Activated T-helper 1 cell treated with anti-CD3 and anti-CD28 coated beads, Interleukin-12 subunit alpha, Interleukin-12 subunit beta, Interleukin-2, Interleukin-4 antibody, amounts not matched to agents 30 ng/mL and 10 ng/mL and 1 ng/mL, durations not matched to agents 14 hours and 24 hours and 36 hours (primary cell): ENCODE measurements around the gene ATG101. TPM values are rescaled to one million over a fixed set of nuclear protein-coding genes. Genes with fewer than 3 reads are reported as not detected.
A peak's percentile ranks its signal among the peaks of the same experiment; 100 is the strongest.

ENCODE experiments used
- DNase-seq: peaks from one replicate; pipeline ENCODE4 v3.0.0; 2021; ENCODE audit warnings: low spot score
- H3K27ac Mint-ChIP-seq: one replicate; pipeline ENCODE4 v1.8.0; 2021; ENCODE audit warnings: mild to moderate bottlenecking, mixed read lengths
- H3K27me3 Mint-ChIP-seq: one replicate; pipeline ENCODE4 v1.8.0; 2022; ENCODE audit warnings: mild to moderate bottlenecking, moderate library complexity, mixed read lengths; ENCODE audit not compliant: insufficient read depth
- H3K36me3 Mint-ChIP-seq: one replicate; pipeline ENCODE4 v1.8.0; 2021; ENCODE audit warnings: low read depth, mixed read lengths
- H3K4me1 Mint-ChIP-seq: one replicate; pipeline ENCODE4 v1.8.0; 2021; ENCODE audit warnings: low read depth, mixed read lengths
- H3K4me3 Mint-ChIP-seq: one replicate; pipeline ENCODE4 v1.8.0; 2021; ENCODE audit warnings: mild to moderate bottlenecking, moderate library complexity, mixed read lengths
- H3K9me3 Mint-ChIP-seq: one replicate; pipeline ENCODE4 v1.8.0; 2021; ENCODE audit warnings: mixed read lengths
- intact Hi-C: fragments of 100-400 bp; cut with micrococcal nuclease; formaldehyde crosslinking; loops from one replicate; pipeline ENCODE4 v1.15.1; 2024
- total RNA-seq: library from RNA; stranded (reverse); gene quantifications from 2 replicates; pipeline ENCODE4 v1.2.3, GENCODE V29; 2022

ATG101 gene
- total RNA-seq, 1 donor from 2014 or later, result 56.2 TPM

GRCh38 chr12:52121824-52122539 lies 52.2 kb downstream of the ATG101 start:
- Mint-ChIP-seq H3K9me3 (no peaks in the 10 kb centered on the region), H3K27me3 (peaks cover 17% of the 10 kb centered on the region), H3K36me3 (no peaks in the 10 kb centered on the region), H3K27ac (no peak overlapping the region), H3K4me3 (no peak overlapping the region), H3K4me1 (peaks cover 29% of the 10 kb centered on the region)
- intact Hi-C loops, result loop anchor here (1.0 kb wide), 2 partner anchors 97 to 129 kb away; no protein-coding TSS in a partner anchor
- peak; percentile 50 for DNase-seq

GRCh38 chr12:52122540-52122871 lies 52.7 kb downstream of the ATG101 start:
- Mint-ChIP-seq H3K9me3 (no peaks in the 10 kb centered on the region), H3K4me1 (peaks cover 27% of the 10 kb centered on the region), H3K27ac (no peak overlapping the region), H3K27me3 (peaks cover 17% of the 10 kb centered on the region), H3K4me3 (no peak overlapping the region), H3K36me3 (no peaks in the 10 kb centered on the region)
- no peak for DNase-seq
- intact Hi-C loops, result no loop called here

GRCh38 chr12:52122904-52123303 lies 53.1 kb downstream of the ATG101 start:
- peaks cover 27% of the 10 kb centered on the region for H3K4me1 Mint-ChIP-seq
- no peaks in the 10 kb centered on the region for H3K36me3 Mint-ChIP-seq
- peaks cover 17% of the 10 kb centered on the region for H3K27me3 Mint-ChIP-seq
- intact Hi-C loops, result no loop called here
- no peaks in the 10 kb centered on the region for H3K9me3 Mint-ChIP-seq
- no peak for DNase-seq
- H3K4me3 Mint-ChIP-seq, result no peak overlapping the region
- no peak overlapping the region for H3K27ac Mint-ChIP-seq

GRCh38 chr12:52123487-52124186 lies 53.9 kb downstream of the ATG101 start:
- Mint-ChIP-seq H3K27ac (no peak overlapping the region), H3K27me3 (peaks cover 17% of the 10 kb centered on the region), H3K4me1 (peaks cover 20% of the 10 kb centered on the region), H3K9me3 (no peaks in the 10 kb centered on the region), H3K4me3 (no peak overlapping the region), H3K36me3 (no peaks in the 10 kb centered on the region)
- DNase-seq, result no peak
- intact Hi-C loops, result no loop called here

GRCh38 chr12:52125476-52125900 lies 55.7 kb downstream of the ATG101 start:
- Mint-ChIP-seq H3K4me3 (no peak overlapping the region), H3K27me3 (peaks cover 16% of the 10 kb centered on the region), H3K27ac (no peak overlapping the region), H3K9me3 (no peaks in the 10 kb centered on the region), H3K4me1 (peaks cover 9% of the 10 kb centered on the region), H3K36me3 (no peaks in the 10 kb centered on the region)
- intact Hi-C loops, result no loop called here
- no peak for DNase-seq

GRCh38 chr12:52126050-52126604 lies 56.3 kb downstream of the ATG101 start:
- H3K9me3 Mint-ChIP-seq, result no peaks in the 10 kb centered on the region

More at GRCh38 chr12:52126050-52126604, 56.3 kb downstream of the ATG101 start:
- Mint-ChIP-seq H3K4me3 (no peak overlapping the region), H3K27me3 (peaks cover 14% of the 10 kb centered on the region), H3K27ac (no peak overlapping the region), H3K36me3 (no peaks in the 10 kb centered on the region), H3K4me1 (peaks cover 9% of the 10 kb centered on the region)
- DNase-seq, result no peak
- intact Hi-C loops, result no loop called here

Other genes starting within 250 kb of the ATG101 start
- 0.15 and 0.18 TPM in 2 replicates for gene FIGNL2, start 221.3 kb upstream of the ATG101 start, total RNA-seq
- not detected in 2 replicates for gene ANKRD33, start 181.9 kb upstream of the ATG101 start, total RNA-seq
- not detected in 2 replicates for gene ACVRL1, start 162.5 kb upstream of the ATG101 start, total RNA-seq
- 11.4 and 12.0 TPM in 2 replicates for gene ACVR1B, start 118.3 kb upstream of the ATG101 start, total RNA-seq
- 8.9 and 12.8 TPM in 2 replicates for gene TAMALIN, start 63.0 kb upstream of the ATG101 start, total RNA-seq
- gene NR4A1, start 18.5 kb upstream of the ATG101 start, total RNA-seq, result 52.7 and 60.3 TPM in 2 replicates
- 0.44 TPM in 1 of 2 replicates, not detected in the other for gene SMIM41, start 9.7 kb downstream of the ATG101 start, total RNA-seq
- not detected in 2 replicates for gene KRT80, start 122.0 kb downstream of the ATG101 start, total RNA-seq
- gene KRT7, start 163.3 kb downstream of the ATG101 start, total RNA-seq, result 15.5 and 21.2 TPM in 2 replicates
- 0.73 and 0.93 TPM in 2 replicates for gene KRT86, start 204.7 kb downstream of the ATG101 start, total RNA-seq
- not detected in 2 replicates for gene KRT81, start 221.6 kb downstream of the ATG101 start, total RNA-seq